SU-DHL-6 (cell line): ENCODE data around the gene RALGPS1.

Source experiments
- H2AFZ ChIP-seq: fragments of 200-600 bp; sonication (generic); 2 replicates; pipeline ENCODE4 v1.6.1; 2014; ENCODE audit warnings: low read depth, mild to moderate bottlenecking, moderate library complexity, mixed read lengths, antibody characterized with exemption, low read length; ENCODE audit not compliant: severe bottlenecking
- H3F3A ChIP-seq: fragments of 200-600 bp; shearing (Covaris generic); 2 replicates; pipeline ENCODE4 v1.6.0; 2016; ENCODE audit warnings: antibody characterized with exemption, mild to moderate bottlenecking; ENCODE audit not compliant: insufficient read depth
- H3K27ac ChIP-seq: fragments of 200-600 bp; sonication (generic); 2 replicates; pipeline ENCODE4 v1.5.1; 2016; ENCODE audit warnings: low read depth, mild to moderate bottlenecking, low read length, moderate library complexity, mixed read lengths
- H3K27me3 ChIP-seq: fragments of 200-600 bp; sonication (generic), shearing (Covaris generic); 2 replicates; pipeline ENCODE4 v1.6.0; 2014; ENCODE audit warnings: mild to moderate bottlenecking, low read length
- H3K36me3 ChIP-seq: fragments of 200-600 bp; sonication (generic); 2 replicates; pipeline ENCODE4 v1.6.1; 2014; ENCODE audit warnings: mild to moderate bottlenecking, low read length, mixed read lengths
- H3K4me2 ChIP-seq: fragments of 300-600, 200-600 bp; shearing (Covaris generic), sonication (generic); 2 replicates; pipeline ENCODE4 v1.6.0; 2014; ENCODE audit warnings: low read length, low read depth, mild to moderate bottlenecking; ENCODE audit not compliant: poor library complexity, severe bottlenecking
- H3K4me3 ChIP-seq: fragments of 200-600 bp; sonication (generic); 2 replicates; pipeline ENCODE4 v1.5.1; 2014; ENCODE audit warnings: antibody characterized with exemption, low read length, mild to moderate bottlenecking, mixed read lengths; ENCODE audit not compliant: insufficient read depth, poor library complexity, severe bottlenecking
- H3K79me2 ChIP-seq: fragments of 200-600 bp; sonication (generic); 2 replicates; pipeline ENCODE4 v1.6.1; 2014; ENCODE audit warnings: mild to moderate bottlenecking, low read length, moderate library complexity; ENCODE audit not compliant: insufficient read depth
- H3K9ac ChIP-seq: fragments of 200-600 bp; sonication (generic); 2 replicates; pipeline ENCODE4 v1.7.0; 2014; ENCODE audit warnings: mild to moderate bottlenecking, low read length
- H3K9me2 ChIP-seq: fragments of 200-600 bp; sonication (generic); replicated peaks from 2 replicates; pipeline ENCODE4 v1.6.1; 2014; ENCODE audit warnings: low read length; ENCODE audit not compliant: insufficient read depth
- H3K9me3 ChIP-seq: fragments of 200-600 bp; sonication (generic); 2 replicates; pipeline ENCODE4 v1.6.1; 2014; ENCODE audit warnings: low read length, mixed read lengths; ENCODE audit not compliant: insufficient read depth
- H4K20me1 ChIP-seq: fragments of 200-600 bp; sonication (generic); 2 replicates; pipeline ENCODE4 v1.6.1; 2014; ENCODE audit warnings: low read depth, mild to moderate bottlenecking, antibody characterized with exemption, low read length, moderate library complexity, mixed read lengths
- EZH2phosphoT487 ChIP-seq: fragments of 200-600 bp; sonication (generic), shearing (Covaris generic); conservative IDR thresholded peaks from 2 replicates; pipeline ENCODE4 v1.6.1; 2018; ENCODE audit warnings: mild to moderate bottlenecking, antibody characterized with exemption, low read length, moderate library complexity, mixed read lengths
- TF ChIP-seq, protein P1 (sequence below): fragments of 200-600 bp; sonication (generic); IDR thresholded peaks from one replicate; pipeline ENCODE4 v1.5.1; 2017; ENCODE audit warnings: antibody characterized with exemption, mild to moderate bottlenecking, low read length, moderate library complexity; ENCODE audit not compliant: insufficient read depth, poor library complexity, severe bottlenecking

RALGPS1 gene

DNA sequence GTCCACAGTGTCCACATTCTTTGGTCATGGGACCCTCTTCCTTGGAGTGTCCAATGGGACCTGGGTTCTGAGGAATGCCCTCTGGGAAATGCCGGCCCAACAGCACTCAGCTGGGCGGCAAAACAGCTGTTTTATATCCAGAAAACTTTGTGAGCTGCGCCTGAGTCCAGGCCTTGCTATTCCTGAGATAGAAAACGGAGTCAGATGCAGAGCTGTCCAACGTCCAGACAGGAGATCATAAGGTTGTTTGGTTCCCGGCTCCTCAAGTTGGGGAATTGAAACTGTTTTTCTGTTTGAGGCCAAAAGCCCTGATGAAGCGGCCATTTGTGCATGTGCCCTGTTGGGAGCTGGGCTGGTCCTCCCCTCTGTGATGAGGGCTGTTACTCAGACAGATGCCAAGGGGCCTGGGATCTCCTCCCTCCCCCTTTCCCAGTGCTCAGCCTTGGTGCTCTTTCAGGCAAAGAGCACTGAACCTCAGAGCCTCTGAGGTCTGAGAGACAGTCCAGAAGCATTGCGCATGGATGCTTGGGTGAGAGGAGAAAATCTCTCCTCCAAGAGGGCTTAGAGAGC, 283.4 kb downstream of the RALGPS1 start:
- no peaks in the 10 kb centered on the region for H3K27me3 ChIP-seq
- no peaks in the 10 kb centered on the region for H3K36me3 ChIP-seq
- no peaks in the 10 kb centered on the region for H3F3A ChIP-seq
- no peaks in the 10 kb centered on the region for H3K9me3 ChIP-seq
- no peak overlapping the region for H3K4me2 ChIP-seq
- H2AFZ ChIP-seq, result no peak overlapping the region
- H3K27ac ChIP-seq, result no peak overlapping the region
- no peak overlapping the region for H3K4me3 ChIP-seq
- H3K9ac ChIP-seq, result no peak overlapping the region
- H3K79me2 ChIP-seq, result no peaks in the 10 kb centered on the region
- H3K9me2 ChIP-seq, result no peaks in the 10 kb centered on the region
- no peaks in the 10 kb centered on the region for H4K20me1 ChIP-seq
- TF ChIP-seq, protein P1, sequence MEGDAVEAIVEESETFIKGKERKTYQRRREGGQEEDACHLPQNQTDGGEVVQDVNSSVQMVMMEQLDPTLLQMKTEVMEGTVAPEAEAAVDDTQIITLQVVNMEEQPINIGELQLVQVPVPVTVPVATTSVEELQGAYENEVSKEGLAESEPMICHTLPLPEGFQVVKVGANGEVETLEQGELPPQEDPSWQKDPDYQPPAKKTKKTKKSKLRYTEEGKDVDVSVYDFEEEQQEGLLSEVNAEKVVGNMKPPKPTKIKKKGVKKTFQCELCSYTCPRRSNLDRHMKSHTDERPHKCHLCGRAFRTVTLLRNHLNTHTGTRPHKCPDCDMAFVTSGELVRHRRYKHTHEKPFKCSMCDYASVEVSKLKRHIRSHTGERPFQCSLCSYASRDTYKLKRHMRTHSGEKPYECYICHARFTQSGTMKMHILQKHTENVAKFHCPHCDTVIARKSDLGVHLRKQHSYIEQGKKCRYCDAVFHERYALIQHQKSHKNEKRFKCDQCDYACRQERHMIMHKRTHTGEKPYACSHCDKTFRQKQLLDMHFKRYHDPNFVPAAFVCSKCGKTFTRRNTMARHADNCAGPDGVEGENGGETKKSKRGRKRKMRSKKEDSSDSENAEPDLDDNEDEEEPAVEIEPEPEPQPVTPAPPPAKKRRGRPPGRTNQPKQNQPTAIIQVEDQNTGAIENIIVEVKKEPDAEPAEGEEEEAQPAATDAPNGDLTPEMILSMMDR, result no peak
- TF ChIP-seq EZH2phosphoT487, result no peak

DNA sequence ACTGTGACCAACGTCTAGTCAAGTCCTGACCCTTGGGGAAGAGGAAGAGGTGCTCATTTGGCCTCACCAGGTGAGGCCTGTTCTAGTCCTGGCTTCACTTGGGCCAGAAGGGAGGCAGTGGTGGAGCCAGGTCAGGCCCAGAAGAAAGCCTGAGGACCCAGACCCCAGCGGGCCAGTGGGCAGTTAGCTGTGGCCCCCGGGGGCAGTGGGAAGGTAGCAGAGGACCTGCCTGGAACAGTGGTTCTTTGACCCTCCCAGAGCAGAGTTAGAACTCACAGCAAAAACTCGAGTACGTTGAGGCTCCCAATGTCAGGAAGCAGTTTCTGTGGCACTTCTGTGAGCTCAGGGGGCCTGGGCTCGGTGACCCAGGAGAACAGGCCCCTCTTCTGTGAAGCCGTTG, 284.0 kb downstream of the RALGPS1 start:
- Histone ChIP-seq H3K4me2 (no peak overlapping the region), H3K4me3 (no peak overlapping the region), H3K79me2 (no peaks in the 10 kb centered on the region), H3K36me3 (no peaks in the 10 kb centered on the region), H3K27ac (no peak overlapping the region), H3K9ac (no peak overlapping the region), H3K9me3 (no peaks in the 10 kb centered on the region), H3K27me3 (no peaks in the 10 kb centered on the region), H2AFZ (no peak overlapping the region), H3F3A (no peaks in the 10 kb centered on the region), H3K9me2 (no peaks in the 10 kb centered on the region), H4K20me1 (no peaks in the 10 kb centered on the region)
- no peak for TF ChIP-seq EZH2phosphoT487
- TF ChIP-seq, protein P1, result no peak

- Histone ChIP-seq H2AFZ (no peak overlapping the region), H3K4me2 (no peak overlapping the region), H4K20me1 (no peaks in the 10 kb centered on the region)
These were observed 284.6 kb downstream of the RALGPS1 start for GRCh38 chr9:127199001-127199791.

More at GRCh38 chr9:127199001-127199791, 284.6 kb downstream of the RALGPS1 start:
- H3F3A ChIP-seq, result no peaks in the 10 kb centered on the region
- H3K79me2 ChIP-seq, result no peaks in the 10 kb centered on the region
- no peak overlapping the region for H3K27ac ChIP-seq
- H3K27me3 ChIP-seq, result no peaks in the 10 kb centered on the region
- H3K9me2 ChIP-seq, result no peaks in the 10 kb centered on the region
- no peaks in the 10 kb centered on the region for H3K9me3 ChIP-seq
- H3K4me3 ChIP-seq, result no peak overlapping the region
- TF ChIP-seq, protein P1, result peak; percentile 70
- no peak for TF ChIP-seq EZH2phosphoT487
- H3K9ac ChIP-seq, result no peak overlapping the region
- H3K36me3 ChIP-seq, result no peaks in the 10 kb centered on the region
